GM20000 (cell line): ENCODE data around the gene VCY.
"Not testable (repeated sequence)": the region's sequence is repeated elsewhere in the genome, so short reads cannot be mapped to it uniquely, and the experiment has no call there.

Experiments
- DNase-seq: peaks from one replicate; pipeline ENCODE4 v3.0.0; 2012; ENCODE audit warnings: low spot score

The VCY gene

GRCh38 chrY:13986373-13986772, at the start of gene VCY:
Gene VCY (minus strand): TSS chrY:13986473. CDS start chrY:13986440, 33 bp downstream.
- DNase-seq, result not testable (repeated sequence)

GRCh38 chrY:14030395-14030794, 44.1 kb upstream of the VCY start:
- DNase-seq, result not testable (repeated sequence)

GRCh38 chrY:14011916-14012315, 25.6 kb upstream of the VCY start:
- DNase-seq, result not testable (repeated sequence)

- not testable (repeated sequence) for DNase-seq
Measured at GRCh38 chrY:13942406-13942805, 43.9 kb downstream of the VCY start.
